ENCODE results near the gene TRMT11.
A peak's percentile ranks its signal among the peaks of the same experiment; 100 is the strongest.

Gene TRMT11

DNA sequence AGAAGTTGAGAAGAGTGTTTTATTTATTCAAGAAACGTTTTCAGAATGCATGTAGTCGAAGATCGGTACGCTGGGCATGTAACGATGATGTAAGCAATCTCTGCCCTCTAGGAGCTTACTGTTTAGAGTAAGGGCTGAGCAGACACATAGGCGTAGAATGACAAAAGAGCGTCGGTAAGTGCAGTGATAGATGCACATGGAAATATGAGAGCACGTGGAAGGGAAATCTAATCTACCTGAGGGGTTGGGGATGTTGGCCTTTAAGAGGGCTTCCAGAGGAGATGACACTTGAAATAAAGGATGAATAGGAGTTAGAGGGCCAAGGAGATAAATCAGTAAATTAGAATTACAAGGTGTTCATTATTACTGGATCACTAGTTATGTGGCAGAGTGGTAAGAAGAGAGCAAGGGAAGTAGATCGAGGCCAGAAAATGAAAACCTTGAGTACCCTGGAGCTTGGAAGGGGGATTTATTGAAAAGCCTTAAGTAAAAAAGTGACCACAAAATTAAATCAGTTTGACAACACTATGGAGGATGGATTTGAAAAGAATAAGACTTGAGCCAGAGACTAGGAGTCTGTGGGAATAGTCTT is 782 bp downstream of the TRMT11 start:
- peak overlapping the region; percentile 96 to 98 for H3K4me3 ChIP-seq (replicated peaks in 1 of 2; ENCODE audit: low read depth in 2 of 2, low read length in 2 of 2)
- TF ChIP-seq, protein P1, sequence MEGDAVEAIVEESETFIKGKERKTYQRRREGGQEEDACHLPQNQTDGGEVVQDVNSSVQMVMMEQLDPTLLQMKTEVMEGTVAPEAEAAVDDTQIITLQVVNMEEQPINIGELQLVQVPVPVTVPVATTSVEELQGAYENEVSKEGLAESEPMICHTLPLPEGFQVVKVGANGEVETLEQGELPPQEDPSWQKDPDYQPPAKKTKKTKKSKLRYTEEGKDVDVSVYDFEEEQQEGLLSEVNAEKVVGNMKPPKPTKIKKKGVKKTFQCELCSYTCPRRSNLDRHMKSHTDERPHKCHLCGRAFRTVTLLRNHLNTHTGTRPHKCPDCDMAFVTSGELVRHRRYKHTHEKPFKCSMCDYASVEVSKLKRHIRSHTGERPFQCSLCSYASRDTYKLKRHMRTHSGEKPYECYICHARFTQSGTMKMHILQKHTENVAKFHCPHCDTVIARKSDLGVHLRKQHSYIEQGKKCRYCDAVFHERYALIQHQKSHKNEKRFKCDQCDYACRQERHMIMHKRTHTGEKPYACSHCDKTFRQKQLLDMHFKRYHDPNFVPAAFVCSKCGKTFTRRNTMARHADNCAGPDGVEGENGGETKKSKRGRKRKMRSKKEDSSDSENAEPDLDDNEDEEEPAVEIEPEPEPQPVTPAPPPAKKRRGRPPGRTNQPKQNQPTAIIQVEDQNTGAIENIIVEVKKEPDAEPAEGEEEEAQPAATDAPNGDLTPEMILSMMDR (IDR thresholded peaks at IDR 0.05; ENCODE audit: low read depth, low read length) = no peak
- DNase-seq (ENCODE audit: low read depth in 2 of 2) = peak in 1 of 2 donors; percentile 19

GRCh38 chr6:125988280-125988679 is 1.9 kb downstream of the TRMT11 start:
- TF ChIP-seq, protein P1 (IDR thresholded peaks at IDR 0.05; ENCODE audit: low read depth, low read length) = no peak
- H3K4me3 ChIP-seq (replicated peaks in 1 of 2; ENCODE audit: low read depth in 2 of 2, low read length in 2 of 2) = no peak overlapping the region
- DNase-seq (ENCODE audit: low read depth in 2 of 2) = no peak

DNA sequence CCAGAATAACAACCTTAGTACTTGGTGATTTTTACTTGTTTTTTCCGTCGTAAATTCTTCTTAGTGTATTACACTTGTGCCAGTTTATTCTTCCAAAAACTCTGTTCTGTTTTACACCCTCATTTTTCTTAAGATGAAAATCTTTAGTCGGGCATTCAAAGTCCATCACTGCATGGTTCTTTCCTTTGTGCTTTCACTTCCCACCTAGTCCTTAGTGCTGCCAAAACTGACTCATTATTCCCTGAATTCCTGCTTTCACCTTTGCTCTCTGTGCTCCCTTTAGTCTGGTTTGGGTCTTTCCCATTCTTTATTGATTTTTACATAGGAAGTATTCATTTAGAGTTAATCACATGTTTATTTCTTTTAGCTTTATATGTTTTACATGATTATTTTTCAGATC is 3.3 kb downstream of the TRMT11 start:
- TF ChIP-seq, protein P1 (IDR thresholded peaks at IDR 0.05; ENCODE audit: low read depth, low read length) = no peak
- DNase-seq (ENCODE audit: low read depth in 2 of 2) = no peak

DNA sequence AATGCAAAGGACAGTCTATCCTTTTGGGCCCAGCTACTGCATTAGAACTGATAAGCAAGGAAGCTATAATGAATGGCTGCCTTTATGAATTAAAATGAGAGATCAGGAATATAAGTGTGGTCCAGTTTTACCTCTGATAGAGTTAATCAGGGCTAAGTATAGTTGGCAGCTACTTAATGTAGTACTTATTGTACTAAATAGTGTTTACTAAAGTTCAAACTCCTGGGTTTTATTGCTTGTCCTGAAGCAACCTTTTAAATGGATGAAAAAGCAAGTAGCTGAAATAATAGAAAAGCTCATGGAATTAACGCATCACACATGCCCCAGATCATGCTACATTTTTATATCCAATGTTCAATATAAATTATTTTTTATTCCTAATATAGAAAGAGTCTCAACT is 5.3 kb downstream of the TRMT11 start:
- no peak for DNase-seq (ENCODE audit: low read depth in 2 of 2)
- TF ChIP-seq, protein P1 (IDR thresholded peaks at IDR 0.05; ENCODE audit: low read depth, low read length) = no peak
- no peak overlapping the region for H3K4me3 ChIP-seq (replicated peaks in 1 of 2; ENCODE audit: low read depth in 2 of 2, low read length in 2 of 2)

More for the DNA sequence above, 3.3 kb downstream of the TRMT11 start:
- H3K4me3 ChIP-seq (replicated peaks in 1 of 2; ENCODE audit: low read depth in 2 of 2, low read length in 2 of 2) = no peak overlapping the region

- TF ChIP-seq, protein P1 (IDR thresholded peaks at IDR 0.05; ENCODE audit: low read depth, low read length) = no peak
- H3K4me3 ChIP-seq (replicated peaks in 1 of 2; ENCODE audit: low read depth in 2 of 2, low read length in 2 of 2) = no peak overlapping the region
These were observed 8.5 kb downstream of the TRMT11 start for GRCh38 chr6:125994670-125995488.

GRCh38 chr6:125995972-125996580 is 9.7 kb downstream of the TRMT11 start:
- DNase-seq (ENCODE audit: low read depth in 2 of 2) = peak; percentile 72 to 74
- TF ChIP-seq, protein P1 (IDR thresholded peaks at IDR 0.05; ENCODE audit: low read depth, low read length) = peak; percentile 98
- H3K4me3 ChIP-seq (replicated peaks in 1 of 2; ENCODE audit: low read depth in 2 of 2, low read length in 2 of 2) = no peak overlapping the region

More at GRCh38 chr6:125994670-125995488, 8.5 kb downstream of the TRMT11 start:
- DNase-seq (ENCODE audit: low read depth in 2 of 2) = no peak
